NCI-H2107 (cell line): ENCODE measurements around the gene ACTL6B.

Experiments used
- DNase-seq: peaks from one replicate; lab custom pipeline; 2025; lab: John Stamatoyannopoulos, UW

The ACTL6B gene

DNA sequence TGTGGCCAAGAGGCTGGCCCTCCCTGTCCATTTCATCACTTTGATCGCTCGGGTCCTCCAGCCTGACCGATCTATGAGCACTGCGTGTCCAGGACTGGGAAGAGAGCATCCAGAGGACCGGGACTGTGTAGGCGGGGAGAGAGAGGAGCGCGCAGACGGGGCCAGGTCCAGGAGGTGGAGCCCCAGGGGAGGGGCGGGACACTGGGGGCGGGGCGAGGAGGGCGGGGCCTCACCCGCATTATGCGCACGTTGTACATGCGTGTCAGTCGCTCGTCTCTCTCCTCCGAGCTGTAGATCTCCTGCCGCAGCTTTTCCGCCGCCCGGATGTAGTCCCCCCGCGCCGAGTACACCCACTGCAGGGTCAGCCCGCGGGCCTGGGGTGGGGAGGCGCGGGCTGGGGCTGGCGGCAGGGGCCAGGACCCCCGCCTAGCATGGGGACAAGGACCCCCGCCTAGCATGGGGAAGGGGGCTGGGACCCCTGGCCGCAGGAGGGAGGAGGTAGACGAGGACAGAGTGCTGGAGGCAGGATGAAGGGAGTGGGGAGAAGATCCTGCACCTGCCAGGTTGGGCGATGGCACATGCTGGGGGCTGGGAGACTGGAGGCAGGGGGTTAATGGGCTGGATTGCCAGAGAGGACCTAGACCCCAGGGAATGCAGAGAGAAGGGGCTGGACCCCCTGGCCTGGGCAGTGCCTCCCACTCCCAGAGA lies 29.6 kb downstream of the ACTL6B start:
- DNase-seq, result no peak

DNA sequence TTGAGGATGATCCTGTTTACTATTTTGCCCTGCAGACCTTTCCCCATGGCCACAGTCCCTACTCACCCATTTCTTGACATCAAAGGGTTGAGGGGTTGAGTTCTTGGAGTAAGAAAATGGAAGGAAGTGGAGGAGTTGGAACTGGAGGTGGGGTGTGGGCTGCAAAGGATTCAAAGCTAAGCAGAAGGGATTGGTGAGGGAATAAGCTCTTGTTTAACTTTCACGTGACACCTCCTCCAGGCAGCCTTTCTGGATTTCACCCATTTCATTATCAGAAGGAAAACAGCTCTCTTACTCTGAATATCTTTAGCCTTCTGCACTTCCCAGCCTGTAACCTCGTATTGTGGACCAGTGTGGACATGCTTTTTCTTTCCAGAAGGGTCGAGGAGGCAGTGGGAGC lies 30.2 kb downstream of the ACTL6B start:
- no peak for DNase-seq

DNA sequence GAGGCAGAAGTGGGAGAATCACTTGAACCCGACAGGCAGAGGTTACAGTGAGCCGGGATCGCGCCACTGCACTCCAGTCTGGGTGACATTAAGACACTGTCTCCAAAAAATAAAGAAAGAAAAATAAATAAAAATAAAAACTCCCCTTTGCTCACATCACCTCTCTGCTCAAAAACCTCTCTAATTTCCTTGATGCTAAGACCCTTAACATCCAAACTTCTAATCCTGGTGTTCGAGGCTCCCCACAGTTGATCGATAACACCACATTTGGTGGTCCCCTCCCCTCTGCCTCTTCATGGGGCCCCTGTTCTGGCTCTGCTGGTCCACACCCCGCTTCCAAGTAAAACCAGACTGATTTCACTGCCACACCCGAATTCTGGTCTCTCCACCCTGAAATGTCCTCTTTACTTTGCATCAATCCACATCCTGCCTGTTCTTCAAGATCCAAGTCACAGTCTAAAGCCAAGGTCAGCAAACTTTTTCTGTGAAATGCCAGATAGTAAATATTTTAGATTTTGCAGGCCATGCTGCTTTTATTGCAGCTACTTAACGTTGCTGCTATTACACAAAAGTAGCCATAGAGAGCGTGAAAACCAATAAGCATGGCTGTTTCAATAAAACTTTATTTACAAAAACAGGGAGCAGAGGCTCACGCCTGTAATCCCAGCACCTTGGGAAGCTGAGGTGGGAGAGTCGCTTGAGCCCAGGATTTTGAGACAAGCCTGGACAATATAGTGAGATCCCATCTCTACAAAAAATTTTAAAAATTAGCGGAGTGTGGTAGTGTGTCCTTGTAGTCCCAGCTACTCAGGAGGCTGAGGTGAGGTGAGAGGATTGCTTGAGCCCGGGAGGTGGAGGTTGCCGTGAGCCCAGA lies 32.1 kb downstream of the ACTL6B start:
- no peak for DNase-seq

DNA sequence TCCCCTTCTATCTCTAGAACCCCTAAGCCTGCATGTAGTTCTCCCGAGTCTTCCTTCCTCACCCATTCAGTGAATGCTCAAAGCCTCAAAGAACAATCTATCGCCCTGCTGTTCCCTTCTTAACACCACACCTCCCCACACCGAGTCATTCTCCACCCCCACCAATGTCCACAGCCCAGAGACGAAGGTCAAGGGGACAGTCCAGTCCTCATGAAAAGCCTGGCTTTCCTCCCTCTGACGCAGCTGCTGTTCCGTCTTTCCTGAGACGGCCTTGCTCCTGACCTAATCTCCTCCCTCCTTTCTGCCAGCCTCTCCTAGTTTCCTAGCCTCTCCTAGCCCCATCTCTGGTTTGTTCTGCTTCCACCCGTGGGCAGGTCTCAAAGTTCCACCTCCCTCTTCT lies 34.7 kb downstream of the ACTL6B start:
- no peak for DNase-seq

DNA sequence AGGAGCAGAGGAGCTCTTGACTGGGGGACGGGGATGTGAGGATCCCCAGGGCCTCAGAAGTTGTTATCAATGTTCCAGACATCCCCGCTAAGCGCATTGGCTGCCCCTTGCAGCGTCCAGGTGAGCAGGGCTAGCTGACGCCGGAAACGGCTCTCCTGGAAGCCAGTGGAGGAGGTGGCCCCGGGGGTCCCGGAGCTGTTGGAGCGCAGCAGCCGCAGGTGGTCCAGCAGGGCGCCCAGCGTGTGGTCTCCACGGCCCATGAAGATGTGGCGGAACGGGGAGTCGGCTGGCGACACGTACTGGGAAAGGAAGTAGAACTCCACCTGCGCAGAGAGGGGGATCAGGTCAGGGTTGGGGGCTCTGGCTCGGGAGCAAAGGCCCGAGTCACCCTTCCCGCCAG lies 35.4 kb downstream of the ACTL6B start:
- DNase-seq, result no peak

DNA sequence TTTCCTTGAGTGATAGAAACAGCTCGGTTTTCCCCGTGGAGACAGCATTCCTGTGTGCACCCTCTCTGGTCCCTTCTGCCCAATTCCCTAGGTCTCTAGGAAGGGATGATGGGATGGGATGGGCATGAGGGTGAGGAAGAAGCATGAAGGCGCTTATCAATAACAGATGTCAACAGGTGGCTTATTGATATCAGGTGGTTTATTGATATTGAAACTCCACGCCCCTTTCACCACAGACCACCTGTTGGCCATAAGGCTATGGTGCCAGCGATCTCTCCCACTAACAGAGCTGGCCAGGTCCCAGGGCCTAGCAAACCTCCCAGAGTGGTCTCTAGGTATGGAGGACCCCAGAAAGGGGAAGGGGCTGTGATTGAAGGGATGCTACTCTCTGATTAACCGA lies 36.0 kb downstream of the ACTL6B start:
- no peak for DNase-seq

DNA sequence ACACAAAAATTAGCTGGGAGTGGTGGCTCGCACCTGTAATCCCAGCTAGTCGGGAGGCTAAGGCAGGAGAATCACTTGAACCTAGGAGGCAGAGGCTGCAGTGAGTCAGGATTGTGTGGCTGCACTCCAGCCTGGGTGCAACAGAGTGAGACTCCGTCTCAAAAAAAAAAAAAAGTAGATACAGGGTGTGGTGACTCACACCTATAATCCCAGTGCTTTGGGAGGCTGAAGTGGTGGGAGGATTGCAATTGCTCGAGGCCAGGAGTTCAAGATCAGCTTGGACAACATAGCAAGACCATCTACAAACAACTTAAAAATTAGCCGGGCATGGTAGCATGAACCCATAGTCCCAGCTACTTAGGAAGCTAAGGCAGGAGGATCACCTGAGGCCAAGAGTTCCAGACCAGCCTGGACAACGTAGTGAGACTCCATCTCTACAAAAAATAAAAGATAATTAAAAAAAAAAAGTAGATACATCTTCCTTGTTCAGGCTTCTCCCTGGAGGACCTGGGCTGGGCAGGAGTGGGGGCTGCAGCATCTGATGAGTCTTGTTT lies 41.9 kb downstream of the ACTL6B start:
- DNase-seq, result no peak

DNA sequence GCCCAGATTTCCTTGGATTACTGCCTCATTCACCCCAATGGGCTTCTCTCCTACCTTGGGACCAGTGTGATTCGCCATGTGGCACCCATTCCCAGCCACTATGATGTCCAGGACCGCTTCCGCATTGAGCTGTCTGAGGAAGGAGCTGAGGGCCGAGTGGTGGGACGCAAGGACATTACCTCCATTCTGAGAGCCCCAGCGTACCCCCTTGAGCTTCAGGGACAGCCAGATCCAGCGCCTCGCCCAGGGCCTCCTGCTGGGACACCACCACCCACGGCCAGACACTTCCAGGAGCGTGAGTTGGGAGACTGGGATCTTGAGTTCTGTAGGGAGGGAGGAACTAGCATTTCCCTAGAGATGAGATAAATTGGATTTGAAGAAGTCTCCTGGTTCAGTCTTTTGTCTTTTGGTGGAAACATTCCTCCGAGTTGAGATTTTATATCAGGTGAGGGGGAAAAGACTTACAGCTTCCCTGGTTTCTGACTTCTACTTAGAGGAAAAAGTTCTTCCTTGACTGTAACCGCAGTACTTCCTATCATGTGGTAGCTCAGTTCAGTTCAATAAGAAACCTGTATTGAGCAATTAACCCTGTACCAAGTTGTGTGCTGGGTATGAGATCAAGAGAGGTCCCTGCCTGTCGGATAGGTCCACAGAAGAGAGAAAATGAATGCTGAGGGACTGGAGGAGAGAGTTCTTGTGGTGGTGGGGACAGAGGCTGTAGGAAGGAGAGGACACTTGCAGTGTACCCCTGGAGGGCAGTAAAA lies 42.7 kb downstream of the ACTL6B start:
- DNase-seq, result no peak

DNA sequence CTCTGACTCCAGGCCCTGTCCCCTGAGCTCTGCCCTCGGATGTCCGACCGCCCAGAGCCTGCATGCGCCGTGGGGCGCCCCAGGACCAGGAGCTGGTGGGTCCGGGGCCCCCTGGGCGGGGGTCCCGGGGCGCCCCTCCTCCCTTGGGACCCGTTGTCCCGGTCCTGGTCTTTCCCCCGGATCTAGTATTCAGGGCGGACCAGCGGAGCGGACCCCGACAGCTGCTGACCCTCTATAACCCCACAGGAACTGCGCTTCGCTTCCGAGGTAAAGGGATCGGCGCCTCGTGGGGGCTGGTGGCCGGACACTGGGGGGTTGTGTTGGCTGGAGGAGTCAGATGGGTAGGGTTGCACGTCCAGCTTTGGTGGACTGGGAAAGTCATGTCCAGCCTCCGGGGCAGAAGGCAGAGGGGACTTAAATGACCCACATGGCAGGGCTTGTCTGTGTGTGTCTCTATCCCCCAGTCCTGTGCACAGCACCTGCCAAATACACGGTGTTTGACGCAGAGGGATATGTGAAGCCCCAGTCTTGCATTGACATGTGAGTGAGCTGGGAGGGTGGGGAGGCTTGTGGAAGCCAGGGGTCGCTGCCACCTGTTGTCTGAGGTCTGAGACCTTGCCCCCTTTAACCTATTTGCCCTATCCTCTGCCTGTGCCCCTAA lies 43.4 kb downstream of the ACTL6B start:
- no peak for DNase-seq

DNA sequence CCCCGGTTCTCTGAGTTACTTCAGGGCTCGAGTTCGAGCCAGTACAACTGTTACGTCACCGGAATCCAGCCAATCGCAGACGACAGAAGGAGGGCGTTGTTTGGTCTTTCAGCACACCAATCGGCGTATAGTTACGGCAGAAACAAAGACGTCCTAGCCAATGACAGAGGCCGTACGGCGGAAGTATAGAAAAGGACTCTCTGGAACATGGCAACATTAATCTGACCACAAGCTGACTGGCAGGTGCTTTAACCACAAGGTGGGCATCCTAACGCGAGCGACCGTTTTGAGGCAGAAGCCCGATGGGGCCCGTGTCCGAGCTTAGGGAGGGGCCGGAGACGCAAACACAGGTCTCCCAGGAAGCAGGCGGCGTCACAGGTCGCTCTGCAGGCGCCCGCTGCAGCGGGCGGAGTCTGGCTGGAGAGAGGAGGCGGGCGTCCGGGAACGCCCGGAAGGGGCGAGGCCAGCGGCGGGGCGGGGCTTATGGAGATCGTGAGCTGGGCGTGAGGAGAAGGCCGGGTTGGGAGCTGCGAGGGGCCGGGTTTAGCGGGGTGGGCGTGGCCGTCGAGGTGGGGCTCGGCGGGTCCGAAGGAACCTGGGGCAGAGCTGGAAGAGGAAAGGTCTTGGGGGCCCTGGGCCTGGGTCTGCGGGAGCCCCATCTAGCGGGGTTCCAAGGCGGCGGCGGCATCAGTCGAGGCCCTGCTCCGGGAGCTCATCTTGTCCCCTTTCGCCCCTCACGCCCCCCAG lies 44.1 kb downstream of the ACTL6B start, which contains the start of gene MOSPD3:
Gene MOSPD3 (plus strand): TSS at position 558 of the 747 bp plus-strand sequence. CDS start 252 bp downstream, outside the sequence.
- DNase-seq, result peak; percentile 98

DNA sequence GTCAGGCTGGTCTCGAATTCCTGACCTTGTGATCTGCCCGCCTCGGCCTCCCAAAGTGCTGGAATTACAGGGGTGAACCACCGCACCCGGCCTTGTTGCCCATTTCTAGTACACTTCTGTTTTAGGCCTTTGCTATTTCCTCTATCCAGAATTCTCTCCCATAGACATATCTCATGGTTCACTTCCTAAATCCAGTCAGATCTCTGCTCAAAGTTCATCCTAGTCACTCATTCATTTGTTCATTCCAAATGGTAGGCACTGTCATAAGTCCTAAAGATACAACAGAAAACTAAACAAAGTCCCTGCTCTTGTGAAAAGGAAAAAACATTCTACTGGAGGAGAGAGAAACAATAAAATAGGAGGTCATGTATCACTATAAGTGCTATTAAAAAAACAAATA lies 46.3 kb downstream of the ACTL6B start:
- no peak for DNase-seq

DNA sequence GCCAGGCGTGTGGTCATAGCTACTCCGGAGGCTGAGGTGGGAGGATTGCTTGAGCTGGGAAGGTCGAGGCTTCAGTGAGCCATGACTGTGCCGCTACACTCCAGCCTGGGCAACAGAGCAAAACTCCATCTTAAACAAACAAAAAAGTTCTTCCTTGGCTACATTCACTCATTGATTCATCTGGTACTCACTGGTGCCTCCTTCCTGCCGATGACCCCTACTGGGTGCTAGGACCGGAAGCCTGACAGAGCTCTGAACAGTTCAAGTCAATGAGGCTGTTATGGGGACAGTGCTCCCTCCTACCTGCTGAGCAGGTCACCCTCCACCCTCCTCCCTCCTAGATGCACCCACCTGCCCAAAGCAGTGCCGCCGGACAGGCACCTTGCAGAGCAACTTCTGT lies 49.1 kb downstream of the ACTL6B start:
- DNase-seq, result no peak

DNA sequence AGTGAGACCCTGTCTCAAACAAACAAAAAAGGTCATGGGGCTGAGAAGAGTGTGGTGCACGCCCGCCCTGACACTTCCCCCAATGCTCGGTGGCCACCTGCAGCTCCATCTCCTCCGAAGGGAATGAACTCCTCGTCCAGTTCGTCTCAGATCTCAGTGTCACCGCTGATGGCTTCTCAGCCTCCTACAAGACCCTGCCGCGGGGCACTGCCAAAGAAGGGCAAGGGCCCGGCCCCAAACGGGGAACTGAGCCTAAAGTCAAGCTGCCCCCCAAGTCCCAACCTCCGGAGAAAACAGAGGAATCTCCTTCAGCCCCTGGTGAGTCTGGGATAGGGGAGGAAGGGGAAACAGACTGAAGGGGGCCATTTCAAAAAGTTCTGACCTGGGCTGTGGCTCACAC lies 49.9 kb downstream of the ACTL6B start:
- no peak for DNase-seq

DNA sequence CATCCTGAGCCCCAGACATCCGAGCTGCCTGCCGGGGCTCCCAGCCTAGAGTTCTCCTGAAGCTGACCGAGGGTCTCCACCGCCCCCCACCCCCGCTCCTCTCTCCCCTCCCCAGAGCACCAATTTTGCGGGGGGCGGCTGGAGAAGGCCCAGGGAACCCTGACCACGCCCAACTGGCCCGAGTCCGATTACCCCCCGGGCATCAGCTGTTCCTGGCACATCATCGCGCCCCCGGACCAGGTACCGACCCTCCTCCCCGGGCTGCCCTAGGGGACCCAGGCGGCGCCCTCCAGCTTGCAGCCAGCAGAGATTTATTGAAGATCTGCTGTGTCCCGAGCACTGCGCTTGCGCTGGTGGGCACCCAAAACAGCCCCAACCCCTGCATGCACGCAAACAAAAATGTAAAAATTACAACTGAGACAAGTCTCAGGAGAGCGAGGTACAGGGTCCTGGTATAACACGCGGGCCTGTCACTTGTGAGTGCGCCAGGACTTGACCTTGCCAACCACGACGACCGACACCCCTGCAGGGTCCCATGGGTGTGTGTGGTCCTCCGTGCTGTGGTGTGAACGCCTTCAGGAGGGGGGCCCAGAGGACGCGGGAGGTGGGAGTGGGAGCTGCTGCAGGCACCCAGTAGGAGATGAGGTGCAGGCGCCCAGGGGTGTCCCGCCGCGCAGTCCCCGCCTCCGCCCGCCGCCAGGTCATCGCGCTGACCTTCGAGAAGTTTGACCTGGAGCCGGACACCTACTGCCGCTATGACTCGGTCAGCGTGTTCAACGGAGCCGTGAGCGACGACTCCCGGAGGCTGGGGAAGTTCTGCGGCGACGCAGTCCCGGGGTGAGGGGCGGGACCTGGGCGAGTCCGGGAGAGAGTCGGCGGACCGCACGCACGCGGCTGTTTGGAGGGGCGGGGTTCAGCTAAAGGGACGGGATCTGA lies 51.0 kb downstream of the ACTL6B start:
- no peak for DNase-seq

DNA sequence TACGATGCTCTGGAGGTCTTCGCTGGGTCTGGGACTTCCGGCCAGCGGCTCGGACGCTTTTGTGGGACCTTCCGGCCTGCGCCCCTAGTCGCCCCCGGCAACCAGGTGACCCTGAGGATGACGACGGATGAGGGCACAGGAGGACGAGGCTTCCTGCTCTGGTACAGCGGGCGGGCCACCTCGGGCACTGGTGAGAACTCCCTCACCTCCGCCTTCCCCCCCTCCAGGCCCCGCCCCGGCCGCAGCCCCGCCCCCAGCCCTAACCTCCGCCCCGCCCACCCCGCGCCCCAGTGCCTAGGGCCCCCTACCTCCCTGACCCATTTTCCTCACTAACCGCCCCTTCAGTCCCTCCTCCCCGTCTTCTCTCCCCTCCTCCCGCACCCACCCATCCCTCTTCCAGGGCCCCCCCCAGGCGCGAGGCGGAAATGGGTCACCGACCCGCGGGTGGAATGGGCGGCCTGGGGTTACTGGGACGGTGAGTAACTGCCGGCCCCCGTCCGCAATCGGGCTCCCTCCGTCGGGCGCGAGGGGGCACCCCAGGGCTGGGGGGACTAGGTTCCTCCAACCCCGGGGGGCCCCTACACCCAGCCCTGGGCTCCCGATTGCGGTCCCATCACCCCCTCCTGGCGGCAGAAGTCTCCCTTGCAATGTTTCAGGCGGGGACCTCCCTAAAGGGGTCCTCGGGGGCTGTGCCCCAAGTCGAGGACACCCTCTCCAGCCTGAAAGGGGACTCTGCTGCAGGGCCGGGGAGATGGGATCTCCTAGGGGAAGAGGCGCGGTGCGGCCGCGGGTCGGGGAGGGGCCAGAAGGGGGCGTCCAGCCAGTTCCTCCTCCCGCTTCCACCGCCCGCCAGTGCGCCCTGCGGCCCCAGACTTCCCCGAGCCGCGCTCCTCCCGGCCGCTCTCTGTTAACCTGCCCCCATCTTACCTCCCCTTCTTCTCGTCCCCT lies 51.9 kb downstream of the ACTL6B start:
- no peak for DNase-seq

DNA sequence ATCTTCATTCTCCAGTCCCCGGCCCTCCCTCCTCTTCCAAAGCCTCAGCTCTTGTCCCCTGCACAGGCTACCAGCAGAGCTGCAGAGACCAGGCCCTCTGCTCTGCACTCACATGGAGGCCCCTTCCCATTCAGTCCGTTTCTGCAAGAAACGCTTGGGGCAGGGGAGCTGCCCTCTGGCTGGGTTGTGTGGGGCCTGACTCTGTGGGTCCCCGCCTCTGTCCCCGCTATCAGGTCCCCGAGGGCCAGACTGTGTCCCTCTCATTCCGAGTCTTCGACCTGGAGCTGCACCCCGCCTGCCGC lies 52.6 kb downstream of the ACTL6B start:
- no peak for DNase-seq

DNA sequence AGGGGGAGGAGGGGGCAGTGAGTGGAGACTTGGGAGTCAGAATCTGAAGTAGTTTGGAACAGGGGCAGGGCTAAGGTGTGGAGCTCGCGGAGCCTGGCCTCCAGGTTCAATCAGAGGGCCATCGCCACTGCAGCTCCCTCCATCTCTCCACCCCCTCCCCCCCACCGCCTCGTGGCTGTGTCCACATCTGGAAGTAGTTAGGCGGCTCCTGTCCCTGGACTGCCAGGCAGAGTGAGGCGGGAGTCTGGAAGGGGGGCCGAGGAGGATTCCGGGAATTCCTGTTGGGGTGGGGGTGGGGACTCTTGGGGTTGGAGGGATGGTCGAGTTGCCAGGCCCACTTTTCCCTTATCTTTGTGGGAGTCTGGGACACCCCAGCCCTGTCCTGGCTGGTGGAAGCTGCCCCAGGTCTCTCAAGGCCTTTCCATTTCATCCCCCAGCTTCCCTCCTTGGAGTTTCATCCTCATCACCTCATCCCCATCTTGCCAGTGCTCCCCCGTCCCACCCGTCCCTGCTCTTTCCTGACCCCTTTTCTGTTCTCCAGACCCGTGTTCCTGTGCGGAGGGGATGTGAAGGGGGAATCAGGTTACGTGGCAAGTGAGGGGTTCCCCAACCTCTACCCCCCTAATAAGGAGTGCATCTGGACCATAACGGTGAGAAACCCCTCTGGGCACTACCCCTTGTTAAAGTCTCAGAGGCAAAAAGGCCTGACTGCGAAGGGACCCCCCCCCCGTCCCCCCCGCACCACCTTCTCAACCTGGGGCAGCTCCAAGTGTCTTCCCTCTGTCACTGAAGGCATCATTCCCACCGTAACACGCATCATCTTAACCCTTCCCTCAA lies 53.1 kb downstream of the ACTL6B start:
- DNase-seq, result no peak

DNA sequence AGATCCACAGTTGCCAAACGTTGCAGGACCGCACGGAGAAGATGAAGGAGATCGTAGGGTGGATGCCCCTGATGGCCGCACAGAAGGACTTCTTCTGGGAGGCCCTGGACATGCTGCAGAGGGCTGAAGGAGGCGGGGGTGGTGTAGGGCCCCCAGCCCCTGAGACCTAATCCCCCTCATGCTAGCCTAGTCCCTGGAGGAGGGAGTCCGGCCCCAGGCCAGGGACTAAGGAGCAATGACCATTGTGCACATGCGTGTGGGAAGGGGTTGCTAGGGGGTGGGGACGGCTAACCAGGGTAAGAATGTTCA lies 55.6 kb downstream of the ACTL6B start:
- DNase-seq, result no peak
